Superior temporal gyrus (tissue), 1 donor: ENCODE data around the gene YJU2.
"Not testable (repeated sequence)": the region's sequence is repeated elsewhere in the genome, so short reads cannot be mapped to it uniquely, and the experiment has no call there.

Experiments used
- DNase-seq: peaks from one replicate; pipeline ENCODE4 v3.0.0-alpha.2; 2016; ENCODE audit errors: extremely low spot score

Gene YJU2

GRCh38 chr19:4267901-4268815 is 21.3 kb downstream of the YJU2 start:
- DNase-seq = no peak

GRCh38 chr19:4268816-4269430 is 22.0 kb downstream of the YJU2 start:
- no peak for DNase-seq

DNA sequence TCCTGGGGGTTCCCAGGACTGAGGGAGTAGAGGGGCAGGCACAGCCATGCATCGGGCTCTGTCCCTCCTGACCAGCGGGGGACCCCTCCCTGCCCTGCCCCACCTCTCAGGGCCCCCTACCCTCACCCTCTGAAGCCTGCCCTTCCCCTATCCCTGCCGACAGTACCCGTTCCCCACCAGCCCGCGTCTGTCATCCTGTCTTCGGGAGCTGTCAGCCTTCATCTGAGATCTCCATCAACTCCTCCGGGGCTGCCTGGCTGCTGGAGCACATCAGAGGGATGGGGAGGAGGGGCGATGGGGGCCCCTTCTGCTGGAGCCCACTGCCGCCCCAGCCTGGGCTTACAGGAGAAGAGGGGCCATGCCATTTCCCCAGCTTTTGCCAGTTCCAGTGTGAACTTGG is 26.0 kb downstream of the YJU2 start:
- no peak for DNase-seq

DNA sequence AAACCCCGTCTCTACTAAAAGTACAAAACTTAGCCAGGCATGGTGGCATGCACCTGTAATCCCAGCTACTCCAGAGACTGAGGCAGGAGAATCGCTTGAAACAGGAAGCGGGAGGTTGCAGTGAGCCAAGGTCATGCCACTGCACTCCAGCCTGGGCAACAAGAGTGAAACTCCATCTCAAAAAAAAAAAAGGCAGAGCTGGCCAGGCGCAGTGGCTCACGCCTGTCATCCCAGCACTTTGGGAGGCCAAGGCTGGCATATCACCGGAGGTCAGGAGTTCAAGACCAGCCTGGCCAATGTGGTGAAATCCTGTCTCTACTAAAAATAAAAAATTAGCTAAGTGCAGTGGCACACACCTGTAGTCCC is 27.4 kb downstream of the YJU2 start:
- DNase-seq = not testable (repeated sequence)

DNA sequence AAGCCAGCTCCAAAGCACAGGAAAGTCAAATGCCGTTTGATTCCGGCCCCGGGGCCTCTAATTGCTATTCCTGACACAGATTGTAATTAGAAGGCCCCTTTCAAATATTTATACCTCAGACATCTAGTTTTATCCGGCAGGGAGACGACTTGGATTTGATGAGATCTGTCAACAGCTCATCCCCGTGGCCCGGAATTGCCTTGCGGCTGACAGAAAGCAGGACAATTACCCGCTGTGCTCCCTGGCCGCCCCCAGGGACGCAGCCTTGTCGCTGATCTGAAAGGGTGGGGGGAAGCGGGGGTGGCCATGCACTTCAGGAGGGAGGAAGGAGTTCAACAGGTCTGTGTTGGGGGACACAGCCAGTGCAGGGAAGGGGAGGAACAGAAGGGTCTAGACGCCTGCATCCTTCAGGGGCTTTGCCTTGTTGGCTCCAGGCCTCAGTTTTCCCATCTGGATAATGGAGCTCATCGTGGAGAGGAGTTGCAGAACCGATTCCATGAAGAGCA is 30.4 kb downstream of the YJU2 start:
- DNase-seq = no peak

GRCh38 chr19:4278010-4278409 is 31.1 kb downstream of the YJU2 start:
- no peak for DNase-seq

- no peak for DNase-seq
These were observed 31.8 kb downstream of the YJU2 start, which contains the start of gene SHD for GRCh38 chr19:4278419-4279266. Gene SHD, plus strand, starts transcription at chr19:4279266. Its CDS starts 798 bp downstream, at chr19:4280064.

DNA sequence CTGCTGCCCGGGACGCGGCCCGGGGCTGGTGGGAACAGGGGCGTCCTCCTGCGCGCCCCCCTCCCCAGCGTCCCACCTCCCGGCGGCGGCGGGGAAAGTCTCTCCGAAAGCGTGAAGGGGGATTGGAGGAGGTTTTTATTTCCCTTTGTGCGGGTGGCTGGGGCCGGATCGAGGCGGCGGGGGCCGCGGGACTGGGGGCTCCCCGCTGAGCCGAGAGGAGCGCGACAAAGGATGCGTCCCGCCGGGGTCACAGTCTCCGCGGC is 32.3 kb downstream of the YJU2 start:
- no peak for DNase-seq

- no peak for DNase-seq
These were observed 32.9 kb downstream of the YJU2 start for GRCh38 chr19:4279530-4280422.

- no peak for DNase-seq
These were observed 37.5 kb downstream of the YJU2 start for GRCh38 chr19:4284176-4284958.

- no peak for DNase-seq
These were observed 38.1 kb downstream of the YJU2 start for GRCh38 chr19:4284974-4285373.

DNA sequence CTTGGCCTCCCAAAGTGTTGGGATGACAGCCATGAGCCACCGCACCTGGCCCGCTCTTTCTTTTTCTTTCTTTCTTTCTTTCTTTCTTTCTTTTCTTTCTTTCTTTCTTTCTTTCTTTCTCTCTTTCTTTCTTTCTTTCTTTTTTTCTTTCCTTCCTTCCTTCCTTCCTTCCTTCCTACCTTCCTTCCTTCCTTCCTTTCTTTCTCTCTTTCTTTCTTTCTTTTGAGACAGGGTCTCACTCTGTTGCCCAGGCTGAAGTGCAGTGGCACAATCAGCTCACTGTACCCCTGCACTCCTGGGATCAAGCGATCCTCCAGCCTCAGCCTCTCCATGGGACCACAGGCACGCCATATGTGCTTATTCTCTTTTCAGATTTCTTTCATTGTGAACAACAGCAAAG is 39.3 kb downstream of the YJU2 start:
- not testable (repeated sequence) for DNase-seq

DNA sequence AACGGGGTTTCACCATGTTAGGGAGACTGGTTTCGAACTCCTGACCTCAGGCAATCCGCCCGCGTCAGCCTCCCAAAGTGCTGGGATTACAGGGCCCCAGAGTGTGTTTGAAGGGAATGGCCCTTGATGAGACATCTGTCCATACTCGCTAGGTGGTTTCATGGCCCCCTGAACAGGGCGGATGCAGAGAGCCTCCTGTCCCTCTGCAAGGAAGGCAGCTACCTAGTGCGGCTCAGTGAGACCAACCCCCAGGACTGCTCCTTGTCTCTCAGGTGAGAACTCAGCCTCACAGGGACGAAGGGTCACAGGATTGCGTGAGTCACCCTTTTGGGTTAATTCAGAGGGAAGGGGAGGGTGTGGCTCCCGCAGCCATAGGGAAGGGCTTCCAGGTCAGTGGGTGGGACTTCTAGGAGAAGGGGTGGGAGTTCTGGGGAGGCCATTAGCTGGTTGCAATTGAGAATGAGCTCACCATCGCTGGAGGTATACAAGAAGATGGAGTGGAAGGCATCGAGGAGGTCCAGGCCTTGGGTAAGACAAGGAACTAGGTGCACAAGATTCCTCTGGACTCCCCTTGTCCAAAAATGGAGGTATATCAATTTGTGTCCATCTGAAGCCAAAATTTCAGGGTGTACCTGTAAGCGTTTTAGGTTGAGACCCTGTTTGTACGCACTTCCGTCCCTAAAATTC is 41.4 kb downstream of the YJU2 start:
- DNase-seq = no peak

DNA sequence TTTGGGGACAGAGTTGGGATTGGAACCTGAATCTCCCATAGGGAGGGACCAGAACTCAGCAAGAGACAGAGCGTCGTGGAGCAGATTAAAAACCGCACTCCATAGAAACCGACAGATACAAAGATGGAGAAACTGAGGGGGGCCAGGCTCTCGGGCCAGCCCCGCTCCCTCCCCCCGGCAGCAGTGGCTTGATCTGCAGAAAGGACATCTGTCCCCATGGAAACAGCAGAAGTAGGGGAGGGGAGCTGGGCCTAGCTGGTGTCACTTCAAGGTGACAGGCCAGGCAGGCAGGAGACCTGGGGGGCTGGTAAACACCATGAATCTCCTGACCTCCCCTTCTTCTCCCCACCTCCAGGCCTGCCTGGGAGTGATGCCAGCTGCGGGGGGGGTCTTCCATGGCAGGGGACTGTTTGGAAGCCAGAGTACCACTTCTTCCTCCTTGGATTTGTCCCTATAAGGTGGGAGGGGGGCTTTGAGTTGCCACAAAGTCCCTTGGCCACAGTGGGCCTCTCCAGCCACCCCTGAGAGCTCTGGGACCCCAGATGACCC is 44.4 kb downstream of the YJU2 start:
- no peak for DNase-seq

DNA sequence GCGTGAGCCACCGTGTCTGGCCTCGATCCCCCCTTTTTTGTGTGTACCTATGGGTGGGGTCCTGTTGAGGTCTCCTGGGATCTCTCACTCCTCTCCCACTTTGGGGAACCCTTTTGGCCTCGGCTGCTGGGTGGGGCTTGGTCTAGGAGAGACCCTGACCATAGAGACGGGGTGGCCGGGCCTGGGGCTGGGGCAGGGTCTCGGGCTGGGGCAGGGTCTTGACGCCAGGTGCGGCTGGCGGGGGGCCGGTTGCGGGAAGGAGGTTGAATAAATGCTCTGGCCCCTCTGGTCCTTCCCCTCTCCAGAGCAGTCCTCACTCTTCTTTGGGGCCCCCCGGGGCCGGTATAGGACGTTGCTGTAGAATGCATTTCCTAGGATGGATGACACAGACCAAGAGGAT is 45.6 kb downstream of the YJU2 start:
- DNase-seq = no peak

GRCh38 chr19:4294389-4294788 is 47.5 kb downstream of the YJU2 start:
- no peak for DNase-seq

DNA sequence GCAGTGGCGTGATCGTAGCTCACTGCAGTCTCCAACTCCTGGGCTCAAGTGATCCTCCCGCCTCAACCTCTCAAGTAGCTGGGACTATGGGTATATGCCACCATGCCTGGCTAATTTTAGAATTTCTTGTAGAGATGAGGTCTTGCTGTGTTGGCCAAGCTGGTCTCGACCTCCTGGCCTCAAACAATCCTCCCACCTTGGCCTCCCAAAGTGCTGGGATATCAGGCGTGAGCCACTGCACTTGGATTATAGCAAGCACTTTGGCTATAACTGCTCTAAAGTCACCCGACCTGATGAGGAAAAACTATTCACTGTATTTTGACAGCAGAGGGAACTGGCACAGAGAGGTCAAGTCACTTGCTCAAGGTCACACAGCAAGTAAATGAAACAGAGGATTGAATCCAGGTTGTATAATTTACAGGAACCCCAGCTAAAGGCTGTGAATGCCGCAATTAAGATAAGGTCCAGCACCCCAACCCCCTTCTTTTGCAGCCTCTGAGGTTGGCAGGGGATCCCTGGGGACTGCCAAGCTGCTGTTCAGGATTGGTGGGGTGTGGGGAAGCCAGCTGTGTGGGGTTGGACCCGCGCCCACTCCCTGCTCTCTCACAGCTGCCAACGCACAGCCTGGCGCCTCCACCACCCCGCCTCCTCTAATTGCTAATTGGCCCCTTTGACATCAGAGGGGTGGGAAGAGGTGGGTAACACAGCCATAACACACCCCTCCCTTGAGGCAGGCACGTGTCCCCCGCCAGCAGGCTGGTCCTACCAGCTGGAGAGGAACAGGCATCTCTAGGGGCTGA is 49.3 kb downstream of the YJU2 start:
- DNase-seq = peak; percentile 64

GRCh38 chr19:4297901-4298809 is 51.3 kb downstream of the YJU2 start:
- no peak for DNase-seq
